Sigmoid colon (tissue), 7 donors: ENCODE results near the gene CSTF3. TPM values are rescaled to one million over a fixed set of nuclear protein-coding genes. Genes with fewer than 3 reads are reported as not detected.
"Not testable (repeated sequence)": the region's sequence is repeated elsewhere in the genome, so short reads cannot be mapped to it uniquely, and the experiment has no call there.

ENCODE experiments used
- DNase-seq: peaks from one replicate; pipeline ENCODE4 v3.0.0-alpha.2; 2019
- H3K27ac ChIP-seq, 4 donors: fragments of 200-600 bp; sonication (generic); one replicate each; pipeline ENCODE4 v1.5.1; 2016 to 2019; ENCODE audit warnings: mild to moderate bottlenecking in 1 of 4
- H3K27me3 ChIP-seq, 3 donors: fragments of 200-600 bp; sonication (generic); one replicate each; pipeline ENCODE4 v1.5.1; 2019; ENCODE audit warnings: mild to moderate bottlenecking in 1 of 3
- H3K36me3 ChIP-seq, 4 donors: fragments of 200-600 bp; sonication (generic); one replicate each; pipeline ENCODE4 v1.5.1; 2016 to 2019
- H3K4me1 ChIP-seq, 4 donors: fragments of 200-600 bp; sonication (generic); one replicate each; pipeline ENCODE4 v1.5.1; 2017 to 2019
- H3K4me3 ChIP-seq, 4 donors: fragments of 200-600 bp; sonication (generic); one replicate each; pipeline ENCODE4 v1.5.1; 2017 to 2019; ENCODE audit warnings: mild to moderate bottlenecking in 2 of 4, moderate library complexity in 1 of 4
- H3K9me3 ChIP-seq, 4 donors: fragments of 200-600 bp in 3 of 4; sonication (generic) in 3 of 4; one replicate each; pipeline versions ENCODE4 v1.5.1 to v1.6.1; 2013 to 2019
- EP300 ChIP-seq, 4 donors: sonication (generic); formaldehyde crosslinking; IDR thresholded peaks; one replicate each; pipeline ENCODE4 v1.6.1; 2017; ENCODE audit warnings: antibody characterized with exemption in 4 of 4
- POLR2A ChIP-seq, 2 donors: fragments of 450-650 bp; IDR thresholded peaks; one replicate each; pipeline ENCODE4 v1.6.1; 2016; ENCODE audit warnings: antibody characterized with exemption in 2 of 2, mild to moderate bottlenecking in 2 of 2, moderate library complexity in 2 of 2
- POLR2AphosphoS5 ChIP-seq, 4 donors: sonication (generic); formaldehyde crosslinking; IDR thresholded peaks; one replicate each; pipeline ENCODE4 v1.6.1; 2017; ENCODE audit warnings: antibody characterized with exemption in 4 of 4
- WGBS, 2 donors: extraction: QIAGEN DNeasy Blood & Tissue Kit; methylation state at CpG; one replicate each; pipeline ENCODE4 v1.1.7; 2013; 5-methylcytosine and 5-hydroxymethylcytosine counted together
- intact Hi-C: fragments of 100-400 bp; cut with DNase I; formaldehyde crosslinking; loops from one replicate; pipeline ENCODE4 v1.15.1; 2023
- polyA plus RNA-seq, 3 donors: library from polyadenylated mRNA; stranded (reverse); fragments of 200-250 nt; gene quantifications; one replicate each; pipeline ENCODE4 v1.2.3, GENCODE V29; 2013
- total RNA-seq, 4 donors: library from RNA; depleted of rRNA; stranded (reverse); fragments of >200 nt; gene quantifications; one replicate each; pipeline ENCODE4 v1.1.0, GENCODE V29; 2016
- TF ChIP-seq, protein P1 (sequence below), 4 experiments: fragments of 450-650 bp in 3 of 4; fragments of 200-600 bp in 1 of 4; IDR thresholded peaks; one replicate each; pipeline ENCODE4 v1.5.1; 2016 to 2019; ENCODE audit warnings: antibody characterized with exemption in 4 of 4, mild to moderate bottlenecking in 3 of 4, moderate library complexity in 2 of 4
- donor health status: healthy with polysubstance abuse.
- donor health status: Bipolar disorder and iron deficiency.
- donor health status: healthy.

CSTF3 gene
- total and polyA plus RNA-seq, 7 donors: 9.9 to 20.8 (median 11.6) TPM

DNA sequence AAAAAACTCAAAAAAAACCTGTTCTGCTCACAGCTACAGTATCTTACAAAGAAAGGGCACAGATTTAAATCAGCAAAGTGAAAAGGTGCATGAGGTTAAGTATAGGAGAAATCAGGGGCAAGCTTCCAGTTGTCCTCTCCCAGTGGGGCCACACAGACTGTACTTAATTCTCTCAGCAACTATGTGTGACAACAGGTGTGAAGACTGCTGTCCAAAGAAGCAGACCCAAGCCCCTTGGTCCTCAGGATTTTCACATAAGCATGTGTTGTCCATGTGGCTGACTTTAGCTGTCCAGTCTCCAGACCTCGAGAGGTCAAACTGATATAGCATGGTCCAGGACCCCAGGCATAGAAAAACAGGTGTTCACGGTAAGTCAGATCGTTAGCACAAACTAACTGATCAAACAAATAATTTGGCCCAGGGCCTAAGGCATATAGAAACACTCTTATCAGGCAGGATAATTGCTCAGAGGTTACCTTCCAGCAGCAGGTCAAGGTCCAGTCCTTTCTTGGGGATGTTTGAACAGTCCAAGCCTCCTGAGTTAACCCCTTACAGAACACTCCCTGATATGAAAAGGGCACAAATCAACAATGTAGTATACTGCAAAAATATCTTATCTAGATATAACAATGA lies 21.1 kb upstream of the CSTF3 start:
- Histone ChIP-seq H3K4me3 (no peak overlapping the region), H3K9me3 (no peaks in the 10 kb centered on the region), H3K4me1 (no peaks in the 10 kb centered on the region), H3K36me3 (no peaks in the 10 kb centered on the region), H3K27ac (no peak overlapping the region), H3K27me3 (no peaks in the 10 kb centered on the region)
- intact Hi-C loops: no loop called here
- WGBS, 2 donors: 3 to 62% methylated on average over 3 of the region's 3 CpGs
- no peak for DNase-seq
- TF ChIP-seq EP300 (IDR thresholded peaks at IDR 0.05) (no peak), POLR2A (IDR thresholded peaks at IDR 0.05) (no peak), POLR2AphosphoS5 (IDR thresholded peaks at IDR 0.05) (no peak)
- TF ChIP-seq, protein P1, sequence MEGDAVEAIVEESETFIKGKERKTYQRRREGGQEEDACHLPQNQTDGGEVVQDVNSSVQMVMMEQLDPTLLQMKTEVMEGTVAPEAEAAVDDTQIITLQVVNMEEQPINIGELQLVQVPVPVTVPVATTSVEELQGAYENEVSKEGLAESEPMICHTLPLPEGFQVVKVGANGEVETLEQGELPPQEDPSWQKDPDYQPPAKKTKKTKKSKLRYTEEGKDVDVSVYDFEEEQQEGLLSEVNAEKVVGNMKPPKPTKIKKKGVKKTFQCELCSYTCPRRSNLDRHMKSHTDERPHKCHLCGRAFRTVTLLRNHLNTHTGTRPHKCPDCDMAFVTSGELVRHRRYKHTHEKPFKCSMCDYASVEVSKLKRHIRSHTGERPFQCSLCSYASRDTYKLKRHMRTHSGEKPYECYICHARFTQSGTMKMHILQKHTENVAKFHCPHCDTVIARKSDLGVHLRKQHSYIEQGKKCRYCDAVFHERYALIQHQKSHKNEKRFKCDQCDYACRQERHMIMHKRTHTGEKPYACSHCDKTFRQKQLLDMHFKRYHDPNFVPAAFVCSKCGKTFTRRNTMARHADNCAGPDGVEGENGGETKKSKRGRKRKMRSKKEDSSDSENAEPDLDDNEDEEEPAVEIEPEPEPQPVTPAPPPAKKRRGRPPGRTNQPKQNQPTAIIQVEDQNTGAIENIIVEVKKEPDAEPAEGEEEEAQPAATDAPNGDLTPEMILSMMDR (IDR thresholded peaks at IDR 0.05): no peak

- H3K27ac ChIP-seq: no peak overlapping the region
- no peak overlapping the region for H3K4me3 ChIP-seq
- 60 to 69% methylated on average over 3 of the region's 3 CpGs for WGBS, 2 donors
- no peaks in the 10 kb centered on the region for H3K27me3 ChIP-seq
- no peaks in the 10 kb centered on the region for H3K4me1 ChIP-seq
- TF ChIP-seq POLR2A (IDR thresholded peaks at IDR 0.05) (no peak), EP300 (IDR thresholded peaks at IDR 0.05) (no peak), POLR2AphosphoS5 (IDR thresholded peaks at IDR 0.05) (no peak)
- TF ChIP-seq, protein P1 (IDR thresholded peaks at IDR 0.05): no peak
- no peaks in the 10 kb centered on the region for H3K36me3 ChIP-seq
- no peaks in the 10 kb centered on the region for H3K9me3 ChIP-seq
- DNase-seq: no peak
- intact Hi-C loops: no loop called here
Observed at GRCh38 chr11:33179348-33179803, 18.1 kb upstream of the CSTF3 start.

DNA sequence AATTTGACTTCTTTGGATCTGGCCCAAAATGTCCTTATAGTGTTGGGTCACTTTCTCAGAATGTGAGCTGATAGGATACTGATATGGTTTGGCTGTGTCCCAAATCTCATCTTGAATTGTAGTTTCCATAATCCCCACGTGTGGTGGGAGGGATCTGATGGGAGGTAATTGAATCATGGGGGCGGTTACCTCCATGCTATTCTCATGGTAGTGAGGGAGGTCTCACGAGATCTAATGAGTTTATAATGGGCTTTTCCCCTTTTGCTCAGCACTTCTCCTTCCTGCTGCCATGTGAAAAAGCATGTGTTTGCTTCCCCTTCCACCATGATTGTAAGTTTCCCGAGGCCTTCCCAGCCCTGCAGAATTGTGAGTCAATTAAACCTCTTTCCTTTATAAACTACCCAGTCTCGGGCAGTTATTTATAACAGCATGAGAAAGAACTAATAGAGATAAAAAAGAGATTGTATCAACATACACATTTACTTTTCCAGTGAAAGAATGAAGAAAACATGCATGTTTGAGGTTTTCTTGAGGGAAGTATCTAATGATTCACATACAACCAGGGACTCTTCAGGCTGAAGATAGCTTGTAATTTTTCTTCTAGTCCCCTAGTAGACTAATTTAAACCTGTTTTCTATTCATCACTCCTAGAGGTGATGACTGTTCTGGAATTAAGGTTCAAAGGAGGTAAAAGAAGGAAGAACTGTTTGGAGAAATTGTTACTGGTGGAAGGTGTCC lies 17.3 kb upstream of the CSTF3 start:
- H3K9me3 ChIP-seq: no peaks in the 10 kb centered on the region
- H3K36me3 ChIP-seq: no peaks in the 10 kb centered on the region
- no peak overlapping the region for H3K4me3 ChIP-seq
- no peaks in the 10 kb centered on the region for H3K4me1 ChIP-seq
- no peaks in the 10 kb centered on the region for H3K27me3 ChIP-seq
- no peak for DNase-seq
- no peak overlapping the region for H3K27ac ChIP-seq
- intact Hi-C loops: no loop called here
- 50 to 56% methylated on average over 5 of the region's 5 CpGs for WGBS, 2 donors
- TF ChIP-seq POLR2AphosphoS5 (IDR thresholded peaks at IDR 0.05): no peak
- no peak for TF ChIP-seq POLR2A (IDR thresholded peaks at IDR 0.05)
- no peak for TF ChIP-seq EP300 (IDR thresholded peaks at IDR 0.05)
- TF ChIP-seq, protein P1 (IDR thresholded peaks at IDR 0.05): no peak

DNA sequence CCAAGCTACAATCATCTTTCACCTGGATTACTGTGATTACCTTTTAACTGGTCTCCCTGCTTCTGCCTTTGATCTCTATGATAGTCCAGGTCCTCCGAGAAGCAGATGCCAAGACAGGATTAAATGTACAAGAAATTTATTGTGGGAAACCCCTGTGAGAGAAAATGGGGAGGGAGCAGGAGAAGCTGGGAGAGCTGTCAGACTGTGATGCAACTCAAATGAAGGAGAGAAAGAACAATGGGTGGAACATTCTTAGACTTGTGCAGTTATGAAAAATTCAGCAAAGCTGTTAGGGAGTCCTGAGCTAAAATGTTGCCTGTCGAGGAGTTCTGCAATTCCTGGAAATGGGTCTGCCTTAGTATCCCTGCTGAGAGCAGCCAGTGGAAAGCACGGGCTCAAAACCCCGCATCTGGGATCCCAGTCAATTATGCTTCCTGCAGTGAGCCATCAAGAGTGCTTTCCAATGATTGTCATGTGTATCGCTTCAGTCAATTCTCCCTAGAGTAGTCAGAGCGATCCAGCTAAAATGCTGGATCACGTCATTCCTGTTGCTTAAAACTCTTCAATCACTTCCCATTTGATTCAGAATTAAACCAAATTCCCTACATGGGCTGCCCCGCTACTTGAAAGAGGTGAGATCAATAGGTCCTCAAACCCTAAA lies 16.5 kb upstream of the CSTF3 start:
- DNase-seq: no peak
- intact Hi-C loops: no loop called here
- Histone ChIP-seq H3K27me3 (no peaks in the 10 kb centered on the region), H3K36me3 (no peaks in the 10 kb centered on the region), H3K9me3 (no peaks in the 10 kb centered on the region), H3K4me3 (no peak overlapping the region), H3K4me1 (no peaks in the 10 kb centered on the region), H3K27ac (no peak overlapping the region)
- WGBS, 2 donors: 81 to 91% methylated on average over 8 of the region's 8 CpGs
- TF ChIP-seq, protein P1 (IDR thresholded peaks at IDR 0.05): no peak
- TF ChIP-seq POLR2A (IDR thresholded peaks at IDR 0.05) (no peak), POLR2AphosphoS5 (IDR thresholded peaks at IDR 0.05) (no peak), EP300 (IDR thresholded peaks at IDR 0.05) (no peak)

- DNase-seq, H3K4me1 ChIP-seq, intact Hi-C loops, H3K4me3 ChIP-seq, H3K27ac ChIP-seq, H3K9me3 ChIP-seq, H3K36me3 ChIP-seq, H3K27me3 ChIP-seq: not testable (repeated sequence)
- WGBS, 2 donors: 88 to 97% methylated on average over 5 of the region's 5 CpGs
Observed at GRCh38 chr11:33176760-33177159, 15.5 kb upstream of the CSTF3 start.
